ENCODE measurements around the gene GDI2.

DNA sequence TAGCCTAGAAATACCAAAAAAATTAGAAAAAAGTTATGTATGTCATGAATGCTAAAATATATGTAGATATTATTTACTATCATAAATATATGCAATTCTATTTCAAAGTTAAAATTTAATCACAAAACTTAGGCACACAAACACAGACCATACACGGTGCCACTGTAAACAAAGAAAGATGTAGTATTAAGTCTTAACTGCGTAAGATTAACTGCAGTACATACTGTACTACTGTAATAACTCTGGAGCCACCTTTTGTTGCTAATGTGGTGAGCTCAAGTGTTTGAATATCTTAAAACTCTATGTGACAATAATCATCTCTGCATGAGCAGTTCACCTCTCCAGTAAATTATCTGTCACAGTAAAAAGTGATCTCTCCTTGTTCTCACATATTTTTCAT lies 23.6 kb downstream of the GDI2 start:
- TF ChIP-seq, protein P1, sequence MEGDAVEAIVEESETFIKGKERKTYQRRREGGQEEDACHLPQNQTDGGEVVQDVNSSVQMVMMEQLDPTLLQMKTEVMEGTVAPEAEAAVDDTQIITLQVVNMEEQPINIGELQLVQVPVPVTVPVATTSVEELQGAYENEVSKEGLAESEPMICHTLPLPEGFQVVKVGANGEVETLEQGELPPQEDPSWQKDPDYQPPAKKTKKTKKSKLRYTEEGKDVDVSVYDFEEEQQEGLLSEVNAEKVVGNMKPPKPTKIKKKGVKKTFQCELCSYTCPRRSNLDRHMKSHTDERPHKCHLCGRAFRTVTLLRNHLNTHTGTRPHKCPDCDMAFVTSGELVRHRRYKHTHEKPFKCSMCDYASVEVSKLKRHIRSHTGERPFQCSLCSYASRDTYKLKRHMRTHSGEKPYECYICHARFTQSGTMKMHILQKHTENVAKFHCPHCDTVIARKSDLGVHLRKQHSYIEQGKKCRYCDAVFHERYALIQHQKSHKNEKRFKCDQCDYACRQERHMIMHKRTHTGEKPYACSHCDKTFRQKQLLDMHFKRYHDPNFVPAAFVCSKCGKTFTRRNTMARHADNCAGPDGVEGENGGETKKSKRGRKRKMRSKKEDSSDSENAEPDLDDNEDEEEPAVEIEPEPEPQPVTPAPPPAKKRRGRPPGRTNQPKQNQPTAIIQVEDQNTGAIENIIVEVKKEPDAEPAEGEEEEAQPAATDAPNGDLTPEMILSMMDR (IDR thresholded peaks at IDR 0.05): no peak
- TF ChIP-seq POLR2A (IDR thresholded peaks at IDR 0.05) (no peak), EP300 (IDR thresholded peaks at IDR 0.05) (no peak), POLR2AphosphoS5 (IDR thresholded peaks at IDR 0.05) (no peak)
